Dendritic cell treated with granulocyte-macrophage colony-stimulating factor and Interleukin-4, amounts not matched to agents 40 ng/mL and 50 ng/mL, for 4 days (primary cell): Measurements from ENCODE around the gene KCNG1.

Source experiments
- H3K27ac Mint-ChIP-seq: one replicate; pipeline ENCODE4 v1.8.0; 2022; ENCODE audit warnings: mild to moderate bottlenecking, mixed read lengths
- H3K27me3 Mint-ChIP-seq: one replicate; pipeline ENCODE4 v1.8.0; 2022; ENCODE audit warnings: mild to moderate bottlenecking, mixed read lengths
- H3K36me3 Mint-ChIP-seq: one replicate; pipeline ENCODE4 v1.8.0; 2022; ENCODE audit warnings: low read depth, mixed read lengths
- H3K4me1 Mint-ChIP-seq: one replicate; pipeline ENCODE4 v1.8.0; 2022; ENCODE audit warnings: low read depth, mixed read lengths
- H3K4me3 Mint-ChIP-seq: one replicate; pipeline ENCODE4 v1.8.0; 2022; ENCODE audit warnings: mild to moderate bottlenecking, moderate library complexity, mixed read lengths
- H3K9me3 Mint-ChIP-seq: one replicate; pipeline ENCODE4 v1.8.0; 2022; ENCODE audit warnings: mixed read lengths
- intact Hi-C: fragments of 100-400 bp; cut with micrococcal nuclease; formaldehyde crosslinking; loops from one replicate; pipeline ENCODE4 v1.15.0; 2022

The KCNG1 gene

GRCh38 chr20:51027035-51027795 is 4.3 kb upstream of the KCNG1 start:
- Mint-ChIP-seq H3K9me3 (peaks cover 8% of the 10 kb centered on the region), H3K4me3 (no peak overlapping the region), H3K27me3 (peaks cover 72% of the 10 kb centered on the region), H3K36me3 (no peaks in the 10 kb centered on the region), H3K27ac (no peak overlapping the region), H3K4me1 (peaks cover 19% of the 10 kb centered on the region)
- intact Hi-C loops = no loop called here

GRCh38 chr20:51026269-51026668 is 3.4 kb upstream of the KCNG1 start:
- intact Hi-C loops = no loop called here
- no peak overlapping the region for H3K4me3 Mint-ChIP-seq

GRCh38 chr20:51024761-51025160 is 1.9 kb upstream of the KCNG1 start:
- Mint-ChIP-seq H3K27ac (no peak overlapping the region), H3K27me3 (peaks cover 83% of the 10 kb centered on the region), H3K4me3 (no peak overlapping the region), H3K4me1 (peaks cover 29% of the 10 kb centered on the region), H3K36me3 (no peaks in the 10 kb centered on the region), H3K9me3 (no peaks in the 10 kb centered on the region)
- intact Hi-C loops = no loop called here

More at GRCh38 chr20:51026269-51026668, 3.4 kb upstream of the KCNG1 start:
- Mint-ChIP-seq H3K27ac (no peak overlapping the region), H3K36me3 (no peaks in the 10 kb centered on the region), H3K4me1 (peaks cover 28% of the 10 kb centered on the region), H3K27me3 (peaks cover 73% of the 10 kb centered on the region), H3K9me3 (no peaks in the 10 kb centered on the region)

GRCh38 chr20:51023617-51024155 is 779 bp upstream of the KCNG1 start:
- H3K27me3 Mint-ChIP-seq = peaks cover 80% of the 10 kb centered on the region
- peaks cover 29% of the 10 kb centered on the region for H3K4me1 Mint-ChIP-seq
- no peak overlapping the region for H3K27ac Mint-ChIP-seq
- no peaks in the 10 kb centered on the region for H3K9me3 Mint-ChIP-seq
- intact Hi-C loops = no loop called here
- peak overlapping the region; percentile 53 for H3K4me3 Mint-ChIP-seq
- no peaks in the 10 kb centered on the region for H3K36me3 Mint-ChIP-seq

- no peaks in the 10 kb centered on the region for H3K9me3 Mint-ChIP-seq
- no peaks in the 10 kb centered on the region for H3K36me3 Mint-ChIP-seq
- peaks cover 76% of the 10 kb centered on the region for H3K27me3 Mint-ChIP-seq
- intact Hi-C loops = no loop called here
- peaks cover 29% of the 10 kb centered on the region for H3K4me1 Mint-ChIP-seq
- H3K27ac Mint-ChIP-seq = no peak overlapping the region
- no peak overlapping the region for H3K4me3 Mint-ChIP-seq
Measured at GRCh38 chr20:51022227-51022802, 592 bp downstream of the KCNG1 start.

GRCh38 chr20:51021067-51022025 is 1.6 kb downstream of the KCNG1 start:
- Mint-ChIP-seq H3K4me1 (peaks cover 29% of the 10 kb centered on the region), H3K27ac (no peak overlapping the region)

GRCh38 chr20:51020657-51021056 is 2.2 kb downstream of the KCNG1 start:
- Mint-ChIP-seq H3K27me3 (peaks cover 65% of the 10 kb centered on the region), H3K36me3 (no peaks in the 10 kb centered on the region), H3K9me3 (no peaks in the 10 kb centered on the region), H3K27ac (no peak overlapping the region), H3K4me3 (no peak overlapping the region), H3K4me1 (peaks cover 29% of the 10 kb centered on the region)
- intact Hi-C loops = no loop called here

More at GRCh38 chr20:51021067-51022025, 1.6 kb downstream of the KCNG1 start:
- Mint-ChIP-seq H3K36me3 (no peaks in the 10 kb centered on the region), H3K4me3 (no peak overlapping the region), H3K27me3 (peaks cover 70% of the 10 kb centered on the region), H3K9me3 (no peaks in the 10 kb centered on the region)
- intact Hi-C loops = no loop called here

- Mint-ChIP-seq H3K36me3 (no peaks in the 10 kb centered on the region), H3K27ac (no peak overlapping the region), H3K4me1 (peaks cover 29% of the 10 kb centered on the region), H3K4me3 (no peak overlapping the region), H3K9me3 (no peaks in the 10 kb centered on the region), H3K27me3 (peaks cover 63% of the 10 kb centered on the region)
- intact Hi-C loops = no loop called here
Measured at GRCh38 chr20:51019656-51020592, 3.0 kb downstream of the KCNG1 start.

GRCh38 chr20:51017251-51017650 is 5.7 kb downstream of the KCNG1 start:
- Mint-ChIP-seq H3K27me3 (peaks cover 49% of the 10 kb centered on the region), H3K4me3 (no peak overlapping the region), H3K36me3 (no peaks in the 10 kb centered on the region), H3K4me1 (peaks cover 11% of the 10 kb centered on the region), H3K9me3 (no peaks in the 10 kb centered on the region), H3K27ac (no peak overlapping the region)
- intact Hi-C loops = no loop called here

GRCh38 chr20:51016521-51016920 is 6.4 kb downstream of the KCNG1 start:
- Mint-ChIP-seq H3K4me3 (no peak overlapping the region), H3K36me3 (no peaks in the 10 kb centered on the region), H3K9me3 (no peaks in the 10 kb centered on the region), H3K27me3 (peaks cover 42% of the 10 kb centered on the region), H3K27ac (no peak overlapping the region), H3K4me1 (peaks cover 3% of the 10 kb centered on the region)
- intact Hi-C loops = no loop called here

- Mint-ChIP-seq H3K27me3 (peaks cover 31% of the 10 kb centered on the region), H3K4me3 (no peak overlapping the region)
Measured at GRCh38 chr20:51014797-51015722, 7.8 kb downstream of the KCNG1 start.

GRCh38 chr20:51013577-51014330 is 9.2 kb downstream of the KCNG1 start:
- no peak overlapping the region for H3K4me3 Mint-ChIP-seq
- H3K27ac Mint-ChIP-seq = no peak overlapping the region
- H3K9me3 Mint-ChIP-seq = no peaks in the 10 kb centered on the region
- H3K4me1 Mint-ChIP-seq = no peaks in the 10 kb centered on the region
- H3K27me3 Mint-ChIP-seq = peaks cover 31% of the 10 kb centered on the region
- H3K36me3 Mint-ChIP-seq = no peaks in the 10 kb centered on the region
- intact Hi-C loops = no loop called here

More at GRCh38 chr20:51014797-51015722, 7.8 kb downstream of the KCNG1 start:
- Mint-ChIP-seq H3K27ac (no peak overlapping the region), H3K36me3 (no peaks in the 10 kb centered on the region), H3K9me3 (no peaks in the 10 kb centered on the region), H3K4me1 (no peaks in the 10 kb centered on the region)
- intact Hi-C loops = no loop called here
